ENCODE data around the gene CARD11.

The CARD11 gene

DNA sequence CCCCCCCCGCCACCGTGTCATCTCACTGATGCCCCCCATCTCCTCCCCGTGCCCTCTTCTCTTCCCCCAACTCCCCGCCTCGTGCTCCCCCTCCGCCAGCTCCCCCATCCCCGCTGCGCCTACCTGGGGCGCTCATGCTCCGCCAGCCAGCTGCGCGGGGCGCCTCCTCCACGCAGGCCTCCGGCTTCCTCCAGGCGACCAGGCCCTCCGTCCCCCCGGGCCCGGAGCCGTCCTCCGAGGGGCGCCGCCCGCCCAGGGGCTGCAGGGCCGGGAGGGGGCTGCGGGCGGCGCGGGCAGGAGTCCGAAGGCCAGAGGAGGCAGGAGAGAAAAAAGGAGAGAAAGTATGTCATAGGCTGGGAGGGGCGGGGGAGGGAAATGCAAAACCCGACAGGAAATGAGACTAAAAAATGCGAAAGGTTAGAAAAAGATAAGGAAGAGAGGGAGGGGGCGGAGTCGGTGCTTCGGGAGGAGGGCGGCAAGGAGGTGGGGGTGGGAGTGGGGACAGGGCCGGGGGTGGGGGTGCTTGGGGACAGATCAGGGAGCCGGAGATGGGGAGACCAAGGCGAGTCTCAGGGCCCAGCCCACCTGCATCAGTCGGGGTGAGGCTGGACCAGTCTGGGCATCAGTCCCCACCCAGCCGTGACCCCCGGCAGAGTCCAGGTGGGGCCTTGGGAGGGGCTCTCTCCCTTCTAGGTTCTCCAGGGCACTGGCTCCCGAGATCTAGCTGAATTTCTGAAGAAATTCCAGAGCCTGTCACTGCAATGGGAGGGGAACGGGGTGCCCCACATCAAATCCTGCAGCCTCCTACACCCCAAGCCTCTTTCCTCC lies at the start of gene CARD11:
TSS of gene CARD11 (minus strand) at position 324 of the 828 bp plus-strand sequence. CDS start 85,361 bp downstream, outside the sequence.
- no peak for DNase-seq

DNA sequence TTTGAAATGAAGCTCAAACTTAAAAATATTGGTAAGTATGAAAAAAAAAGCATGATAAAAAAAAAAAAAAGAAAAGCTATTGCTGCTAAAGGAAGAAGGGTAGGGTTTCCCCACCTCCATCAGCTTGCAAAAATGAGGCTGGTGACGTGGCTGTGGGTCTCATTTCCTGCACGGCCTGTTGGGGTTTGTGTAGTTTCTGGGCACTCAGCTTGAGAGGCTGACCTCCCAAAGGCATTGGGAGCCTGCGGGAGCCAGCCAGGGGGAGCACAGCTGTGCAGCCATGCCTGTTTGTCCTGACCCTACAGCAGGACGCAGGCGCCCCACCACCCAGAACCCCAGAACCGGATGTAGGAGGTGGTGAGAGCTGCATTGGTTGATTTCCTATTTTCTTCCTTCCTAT lies 48.8 kb upstream of the CARD11 start:
- no peak for DNase-seq

DNA sequence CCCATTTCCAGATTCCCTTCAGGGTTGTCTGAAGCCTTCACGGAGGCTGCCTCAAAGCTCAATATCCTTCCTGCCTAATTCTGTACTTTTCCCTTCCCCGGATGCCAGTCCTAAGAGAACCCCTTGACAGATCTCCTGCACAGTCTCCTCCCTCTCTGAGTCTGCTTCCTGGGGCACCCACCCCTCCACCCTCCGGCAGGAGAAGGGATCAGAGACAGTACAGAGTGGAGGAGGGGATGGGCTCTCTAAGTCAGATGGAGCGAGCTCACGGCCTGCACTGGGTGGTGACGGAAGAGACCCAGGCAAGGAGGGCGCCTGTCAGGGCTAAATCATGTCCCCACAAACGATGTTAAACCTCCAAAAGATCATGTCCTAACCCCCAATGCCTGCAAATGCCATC lies 48.0 kb upstream of the CARD11 start:
- no peak for DNase-seq

DNA sequence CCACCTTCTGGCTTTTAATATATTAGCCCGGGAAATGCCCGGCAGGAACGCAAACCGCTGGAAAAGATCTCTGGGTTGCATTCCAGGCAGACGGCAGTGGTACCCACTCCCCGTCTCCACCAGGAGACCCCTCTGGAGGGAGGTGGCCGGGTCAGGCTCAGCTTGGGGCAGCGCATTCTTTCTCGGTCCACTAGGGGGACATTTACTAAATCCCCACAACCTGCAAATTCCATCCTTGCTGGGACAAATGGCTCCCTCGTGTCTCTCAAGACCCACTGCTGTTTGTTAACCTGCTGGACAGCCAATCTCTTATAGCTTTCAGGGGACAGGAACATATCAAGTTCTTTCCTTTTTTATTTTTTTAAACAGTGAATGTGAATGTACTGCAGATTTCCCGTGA lies 45.8 kb upstream of the CARD11 start:
- DNase-seq: no peak

DNA sequence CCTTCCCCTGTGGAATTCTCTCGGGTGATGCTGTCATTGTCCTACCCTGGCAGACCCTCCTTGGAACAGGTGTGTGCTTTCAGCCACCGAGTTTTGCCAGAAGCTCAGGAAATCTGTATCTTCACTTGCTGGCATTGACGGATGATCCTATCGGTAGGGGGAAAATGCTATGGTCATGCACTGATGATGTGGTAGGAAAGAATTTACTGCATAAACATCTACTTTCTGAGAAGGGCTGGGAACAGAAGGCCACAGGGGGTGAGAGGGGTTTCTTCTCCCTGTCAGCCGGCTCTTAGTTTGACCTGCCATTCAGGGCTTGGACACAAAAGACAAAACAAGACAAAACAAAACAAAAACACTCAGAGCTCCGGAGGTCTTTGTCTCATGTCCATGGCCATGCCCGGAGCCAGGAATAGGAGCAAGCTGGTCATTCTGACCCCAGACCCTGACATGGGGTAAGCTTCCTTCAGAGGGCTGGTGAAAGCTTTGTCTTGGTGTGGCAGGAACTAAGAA lies 43.6 kb upstream of the CARD11 start:
- DNase-seq: no peak

DNA sequence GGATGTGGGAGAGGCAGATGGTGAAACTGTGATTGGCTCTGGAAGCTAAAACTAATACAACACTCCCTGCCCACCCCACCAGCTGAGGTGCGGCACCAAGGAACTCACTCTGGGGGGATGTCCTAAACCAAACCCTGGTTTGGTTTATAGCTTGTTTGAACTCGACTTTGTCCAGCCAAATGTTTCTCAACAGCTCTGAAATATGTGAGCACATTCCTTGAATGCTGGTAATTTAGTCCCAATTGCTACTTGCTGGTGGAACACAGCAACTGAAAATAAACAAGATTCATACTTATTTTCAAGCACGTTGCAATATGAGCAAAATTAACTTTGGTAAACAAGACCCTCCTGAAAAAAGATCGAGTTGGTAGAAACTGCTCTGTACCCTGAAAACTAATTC lies 39.7 kb upstream of the CARD11 start:
- DNase-seq: no peak

DNA sequence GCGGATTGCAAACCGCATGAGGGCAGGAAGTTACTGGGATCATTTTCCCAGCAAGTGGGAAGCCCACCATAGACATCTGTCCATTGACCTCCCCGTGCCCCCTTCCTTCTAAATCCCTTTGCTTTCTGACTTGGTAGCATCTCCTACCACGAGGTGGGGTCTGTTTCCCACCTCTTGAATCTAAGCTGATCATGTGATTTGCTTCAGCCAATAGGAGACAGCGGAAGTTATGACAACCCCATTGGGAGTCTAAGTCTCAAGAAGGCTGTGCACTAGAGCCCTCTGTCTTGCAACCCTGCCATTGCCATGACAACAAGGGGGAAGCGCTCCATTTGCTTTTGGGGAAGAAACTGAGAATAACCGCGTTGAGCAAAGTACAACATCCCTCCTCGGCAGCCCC lies 39.2 kb upstream of the CARD11 start:
- DNase-seq: no peak

DNA sequence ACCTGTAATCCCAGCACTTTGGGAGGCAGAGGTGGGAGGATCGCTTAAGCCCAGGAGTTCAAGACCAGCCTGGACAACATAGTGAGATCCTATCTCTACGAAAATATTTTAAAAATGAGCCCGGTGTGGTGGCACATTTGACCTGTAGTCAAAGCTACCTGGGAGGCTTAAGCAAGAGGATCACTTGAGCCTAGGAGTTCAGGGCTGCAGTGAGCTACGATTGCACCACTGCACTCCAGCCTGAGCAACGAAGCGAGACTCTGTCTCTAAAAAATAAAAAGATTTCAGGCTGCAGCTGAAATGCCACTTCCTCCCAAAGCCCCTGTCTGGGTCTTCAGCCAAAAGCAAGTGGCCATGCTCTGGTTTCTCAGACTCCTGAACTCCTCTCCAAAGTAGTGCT lies 38.7 kb upstream of the CARD11 start:
- DNase-seq: no peak

DNA sequence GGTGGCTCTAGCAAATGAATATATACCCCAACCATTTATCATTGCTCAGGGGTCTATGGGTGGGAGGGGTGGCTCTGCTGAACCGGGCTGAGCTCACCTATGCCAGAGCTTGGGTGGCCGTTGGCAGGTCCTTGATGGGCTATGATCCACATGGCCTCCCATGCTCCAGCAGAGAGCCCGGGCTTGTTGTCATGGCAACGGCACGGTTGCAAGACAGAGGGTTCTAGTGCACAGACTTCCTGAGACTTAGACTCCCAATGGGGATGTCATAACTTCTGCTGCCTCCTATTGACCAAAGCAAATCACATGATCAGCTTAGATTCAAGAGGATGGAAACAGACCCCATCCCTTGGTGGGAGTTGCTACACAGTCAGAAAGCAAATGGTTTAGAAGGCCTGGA lies 36.4 kb upstream of the CARD11 start:
- no peak for DNase-seq

DNA sequence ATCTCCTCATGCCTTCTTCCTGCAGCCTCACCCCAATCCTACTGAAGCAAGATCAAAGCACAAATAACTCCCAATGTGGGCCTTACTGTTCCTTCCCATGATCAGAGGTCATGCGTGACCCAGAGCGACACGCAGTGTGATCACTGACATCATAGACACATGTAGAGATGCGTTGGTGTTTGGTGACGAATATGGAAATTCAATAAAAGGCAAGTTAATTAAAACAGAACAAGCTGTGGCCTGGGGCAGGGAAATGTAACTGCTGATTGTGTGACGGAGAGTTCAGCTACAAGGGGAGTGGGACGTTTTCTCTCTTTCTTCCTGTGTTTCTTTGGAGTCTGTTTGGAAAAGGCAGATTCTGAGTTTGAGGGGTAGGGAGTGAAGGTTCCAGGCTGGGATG lies 34.8 kb upstream of the CARD11 start:
- no peak for DNase-seq

DNA sequence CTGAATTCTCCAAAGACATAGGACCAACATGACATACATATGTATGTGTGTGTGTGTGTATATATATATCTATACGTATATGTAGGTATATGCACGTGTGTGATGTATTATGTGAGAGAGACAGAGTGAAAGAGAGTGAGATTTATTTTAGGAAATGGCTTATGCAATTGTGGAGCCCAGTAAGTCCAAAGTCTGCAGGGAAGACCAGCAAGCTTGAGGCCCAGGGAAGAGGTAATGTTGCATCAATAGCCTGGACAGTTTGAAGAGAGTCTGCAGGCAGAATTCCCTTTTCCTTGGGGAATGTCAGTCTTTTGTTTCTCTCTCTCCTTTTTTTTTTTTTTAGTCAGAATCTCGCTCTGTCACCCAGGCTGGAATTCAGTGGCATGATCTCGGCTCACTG lies 33.0 kb upstream of the CARD11 start:
- no peak for DNase-seq

DNA sequence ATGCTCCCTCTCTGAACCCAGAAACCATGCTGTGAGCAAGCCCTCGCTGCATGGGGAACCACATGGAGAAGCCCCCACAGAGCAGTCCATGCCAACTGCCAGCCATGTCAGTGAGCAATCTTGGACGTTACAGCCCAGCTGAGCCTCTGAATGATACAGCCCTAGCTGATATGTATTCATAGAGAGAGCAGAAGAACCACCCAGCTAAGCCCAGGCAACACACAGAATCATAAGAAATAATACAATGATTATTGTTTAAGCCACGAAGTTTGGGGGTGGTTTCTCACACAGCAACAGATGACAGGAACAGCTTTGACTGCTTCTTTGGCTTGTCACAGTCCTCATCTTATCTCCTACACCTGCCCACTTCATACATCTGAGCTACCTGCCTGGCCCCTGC lies 32.5 kb upstream of the CARD11 start:
- DNase-seq: no peak

DNA sequence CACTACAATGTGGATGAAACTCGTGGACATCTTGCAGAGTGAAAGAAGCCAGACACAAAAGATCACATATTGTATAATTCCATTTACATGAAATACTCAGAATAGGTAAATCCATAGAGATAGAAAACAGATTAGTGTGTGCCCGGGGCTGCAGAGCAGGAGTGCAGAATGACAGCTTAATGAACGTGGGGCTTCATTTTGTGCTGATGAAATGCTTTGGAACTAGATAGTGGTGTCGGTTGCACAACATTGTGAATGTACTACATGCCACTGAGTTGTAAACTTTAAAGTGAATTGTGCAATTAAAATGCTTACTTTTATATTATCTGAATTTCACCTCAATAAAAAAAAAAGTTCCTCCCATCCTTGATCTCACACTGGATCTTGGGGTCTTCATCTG lies 31.8 kb upstream of the CARD11 start:
- no peak for DNase-seq

DNA sequence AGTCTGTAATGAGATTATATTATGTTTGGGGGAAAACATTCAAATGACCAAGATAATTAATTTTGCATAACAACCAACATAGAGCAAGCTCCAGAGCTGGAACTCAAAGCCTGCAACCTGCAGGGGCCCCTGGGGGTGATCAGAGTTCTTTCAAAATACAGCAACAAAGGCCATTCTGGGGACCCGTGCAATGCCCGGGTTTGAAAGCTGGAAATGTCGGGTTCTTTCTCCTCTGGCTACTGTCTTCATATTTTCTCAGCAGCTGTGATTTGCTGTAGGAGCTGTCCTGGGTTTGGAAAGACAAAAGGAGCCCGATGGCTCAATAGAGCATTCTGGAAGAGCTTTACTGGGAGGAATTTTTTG lies 30.8 kb upstream of the CARD11 start:
- DNase-seq: no peak

DNA sequence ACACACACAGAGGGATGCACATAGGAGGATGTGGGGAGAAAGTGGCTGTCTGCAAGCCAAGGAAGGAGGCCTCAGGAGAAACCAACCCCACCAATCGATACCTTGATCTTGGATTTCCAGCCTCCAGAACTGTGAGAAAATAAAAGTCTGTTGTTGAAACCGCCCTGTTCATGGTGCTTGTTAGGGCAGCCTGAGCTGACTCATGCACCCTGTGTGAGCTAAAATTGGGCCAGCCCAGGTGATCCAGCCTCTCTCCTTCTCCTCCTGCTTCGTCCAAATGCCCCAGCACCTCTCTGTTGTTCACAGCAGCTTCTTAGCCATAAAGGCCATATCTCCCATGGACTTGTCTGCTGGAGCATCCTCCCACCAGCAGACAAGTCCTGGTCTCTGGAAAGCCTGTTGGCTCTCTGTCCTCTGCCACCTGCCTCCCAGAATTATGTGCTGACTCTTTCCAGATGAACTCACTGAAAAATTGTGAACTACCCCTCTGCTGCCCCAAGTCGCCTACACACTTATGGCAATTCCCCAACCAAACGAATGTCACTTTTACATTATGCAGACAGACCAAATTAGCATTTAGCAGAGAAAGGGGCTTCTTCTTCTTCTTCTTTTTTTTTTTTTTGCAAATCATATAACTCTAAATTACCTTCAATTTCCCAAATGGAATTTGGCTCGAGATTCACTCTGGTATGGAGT lies 30.2 kb upstream of the CARD11 start:
- no peak for DNase-seq

DNA sequence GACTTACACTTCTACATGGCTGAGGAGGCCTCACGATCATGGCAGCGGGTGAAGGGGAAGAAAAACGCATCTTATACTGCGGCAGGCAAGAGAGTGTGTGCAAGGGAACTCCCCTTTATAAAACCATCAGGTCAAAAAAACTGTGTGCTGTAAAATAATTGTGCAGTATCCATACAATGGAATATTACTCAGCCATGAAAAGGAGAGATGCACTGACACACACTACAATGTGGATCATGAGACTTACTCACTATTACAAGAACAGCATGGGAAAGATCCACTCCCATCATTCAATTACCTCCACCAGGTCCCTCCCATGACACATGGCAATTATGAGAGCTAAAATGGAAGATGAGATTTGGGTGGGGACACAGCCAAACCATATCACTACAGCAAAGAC lies 27.2 kb upstream of the CARD11 start:
- no peak for DNase-seq

DNA sequence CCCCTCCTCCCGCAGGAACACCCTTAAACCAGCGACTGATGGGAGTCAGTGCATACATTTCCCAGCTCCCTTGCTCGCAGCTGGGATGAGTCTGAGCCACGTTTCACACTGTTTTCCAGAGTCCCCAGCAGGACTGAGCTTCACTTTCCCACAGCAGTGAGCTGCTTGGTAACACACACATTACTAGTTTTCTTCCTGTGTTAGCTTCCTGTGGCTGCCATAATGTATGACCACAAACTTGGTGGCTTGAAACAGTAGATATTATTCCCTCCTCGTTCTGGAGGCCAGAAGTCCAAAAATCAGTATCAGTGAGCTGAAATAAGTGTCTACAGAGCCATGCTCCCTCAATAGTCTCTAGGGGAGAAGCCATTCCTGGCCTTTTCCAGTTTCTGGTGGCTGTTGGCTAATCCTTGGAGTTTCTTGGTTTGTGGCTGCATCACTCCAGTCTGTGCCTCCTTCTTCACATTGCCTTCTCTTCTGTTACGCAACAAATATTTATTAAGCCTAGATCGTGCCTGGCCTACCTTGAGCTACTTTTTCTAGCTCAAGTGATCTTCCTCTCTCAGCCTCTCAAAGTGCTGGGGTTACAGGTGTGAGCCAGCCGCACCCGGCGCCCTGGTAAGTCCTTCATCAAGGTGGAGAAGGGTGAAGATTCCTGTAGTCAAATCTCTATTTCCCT lies 26.2 kb upstream of the CARD11 start:
- DNase-seq: no peak

DNA sequence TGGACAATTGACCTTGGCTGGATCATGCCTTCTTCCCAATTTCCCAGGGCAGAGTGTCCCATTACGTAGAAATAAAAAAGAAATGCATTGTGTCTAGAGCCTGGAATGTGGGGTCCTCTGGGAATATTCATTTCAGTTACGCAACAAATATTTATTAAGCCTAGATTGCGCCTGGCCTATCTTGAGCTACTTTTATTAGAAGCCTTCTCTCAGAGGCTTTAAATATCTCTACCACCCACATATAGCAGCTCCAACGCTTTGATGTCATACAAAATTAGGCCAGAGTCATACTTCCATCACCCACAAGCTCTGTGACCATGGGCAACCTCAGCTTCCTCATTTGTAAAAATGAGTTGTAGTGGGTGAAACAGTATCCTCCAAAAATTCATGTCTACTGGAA lies 24.9 kb upstream of the CARD11 start:
- DNase-seq: no peak

DNA sequence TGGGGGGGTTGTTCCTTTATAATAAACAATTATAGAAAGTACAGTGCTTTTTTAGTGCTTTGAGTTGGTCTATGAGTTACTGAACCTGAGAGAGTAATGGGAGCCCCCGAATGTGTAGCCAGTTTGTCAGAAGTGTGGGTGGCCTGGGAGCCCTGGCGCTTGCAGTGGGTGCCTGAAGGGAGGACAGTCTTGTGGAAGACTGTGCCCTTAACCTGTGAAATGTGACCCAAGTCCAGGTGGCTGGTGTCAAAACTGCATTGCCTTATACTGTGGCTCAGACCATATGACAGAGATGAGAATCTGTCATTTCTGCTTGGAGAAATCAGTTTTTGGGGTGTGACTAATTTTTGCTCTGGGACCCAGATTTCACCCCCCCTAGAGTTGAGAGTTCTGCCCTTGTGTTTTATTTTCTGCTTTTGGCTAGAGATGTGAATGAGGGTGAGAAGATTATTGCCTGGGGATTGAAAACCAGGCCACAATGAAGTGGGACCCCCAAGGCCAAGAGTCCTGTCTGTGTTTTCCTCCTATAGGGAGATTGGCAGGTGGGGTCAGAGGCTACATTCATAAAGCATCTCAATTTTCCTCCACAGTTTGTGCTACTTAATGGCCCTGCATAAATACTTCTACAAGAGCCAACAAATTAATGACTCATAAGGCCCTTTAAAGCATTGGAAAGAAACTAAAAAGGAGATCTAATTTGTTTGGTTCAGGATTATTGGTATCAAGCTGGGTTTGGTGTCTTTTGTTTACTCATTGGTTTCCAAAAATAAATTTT lies 24.1 kb upstream of the CARD11 start:
- DNase-seq: no peak

DNA sequence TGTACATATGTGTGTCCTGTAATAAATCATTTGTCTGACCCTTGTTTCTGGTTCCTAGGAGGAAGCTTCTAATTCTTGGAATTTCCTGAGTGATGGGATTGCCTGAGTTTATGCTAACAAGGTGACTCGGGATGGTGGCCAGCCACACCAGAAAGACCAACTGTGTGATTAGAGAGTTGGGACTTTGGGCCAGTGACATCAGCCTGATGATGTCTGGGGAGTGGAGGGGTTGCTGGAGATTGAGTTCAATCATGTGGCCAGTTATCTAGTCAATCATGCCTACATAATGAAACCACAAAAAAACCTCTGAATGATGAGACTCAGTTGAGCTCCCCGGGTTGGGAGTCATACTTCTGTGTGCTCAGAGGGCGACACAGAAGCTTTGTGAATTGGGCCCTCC lies 23.5 kb upstream of the CARD11 start:
- no peak for DNase-seq

DNA sequence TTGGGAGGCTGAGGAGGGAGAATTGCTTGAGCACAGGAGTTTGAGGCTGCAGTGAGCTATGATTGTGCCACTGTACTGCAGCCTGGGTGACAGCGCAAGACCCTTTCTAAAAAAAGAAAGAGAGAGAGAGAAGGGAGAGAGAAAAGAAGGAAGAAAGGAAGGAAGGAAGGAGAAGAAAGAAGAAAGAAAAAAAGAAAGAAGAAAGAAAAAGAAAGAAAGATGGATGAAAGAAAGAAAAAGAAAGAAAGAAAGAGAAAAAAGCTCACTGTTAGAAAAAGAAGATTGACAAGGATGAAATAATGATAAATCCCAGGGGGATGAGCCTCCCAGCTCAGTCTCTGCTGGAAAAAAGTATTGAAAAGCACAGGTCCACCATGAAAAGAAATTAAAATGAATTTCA lies 22.8 kb upstream of the CARD11 start:
- DNase-seq: no peak

DNA sequence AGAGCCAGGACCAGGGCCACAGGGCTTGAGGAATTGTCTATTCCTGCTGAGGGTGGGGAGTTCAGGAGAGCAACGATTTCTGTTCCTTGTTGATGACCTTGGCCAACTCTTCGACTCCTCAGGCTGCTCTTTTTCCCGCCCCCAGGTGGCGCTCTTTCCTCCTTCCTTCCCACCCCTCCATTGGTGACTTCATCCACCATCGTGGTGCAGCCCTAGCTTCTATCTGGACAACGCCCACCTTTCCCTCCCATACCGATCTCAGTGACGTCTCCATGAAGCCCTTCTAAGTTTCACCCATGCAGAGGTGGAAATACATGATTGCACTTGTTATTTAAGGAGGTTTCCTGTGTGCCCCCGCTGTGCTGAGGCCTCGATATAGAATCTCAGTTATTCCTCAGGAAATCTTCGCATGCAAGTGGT lies 22.1 kb upstream of the CARD11 start:
- DNase-seq: no peak

DNA sequence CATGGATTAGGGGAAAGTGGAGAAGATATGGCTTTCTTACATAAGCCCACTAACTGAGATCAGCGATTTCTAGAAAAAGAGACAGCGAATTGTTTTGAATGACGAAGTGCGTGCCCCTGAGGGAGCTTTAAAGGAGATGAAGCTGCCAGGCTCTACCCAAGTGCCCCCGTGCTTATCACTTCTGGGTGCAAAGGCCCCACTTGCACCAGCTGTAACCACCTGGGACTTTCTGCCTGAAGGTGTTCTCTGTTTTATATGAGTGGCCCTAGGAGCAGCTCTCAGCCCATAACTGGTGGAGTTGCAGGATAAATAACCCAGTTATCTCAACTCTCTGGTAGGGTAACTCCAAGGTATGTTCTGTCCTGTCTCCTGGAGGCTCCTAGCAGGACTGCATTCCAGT lies 20.4 kb upstream of the CARD11 start:
- DNase-seq: no peak

Data from GOT3 (cell line).